GM19372 (cell line): ENCODE measurements around the gene MT4.
"Not testable (repeated sequence)": the region's sequence is repeated elsewhere in the genome, so short reads cannot be mapped to it uniquely, and the experiment has no call there.

Source experiments
- ATAC-seq: cut with Tn5 transposase; IDR thresholded peaks from one replicate; pipeline ENCODE4 v1.9.1; 2021; ENCODE audit warnings: mild to moderate bottlenecking, low read depth, moderate library complexity; ENCODE audit not compliant: unreplicated experiment

MT4 gene

GRCh38 chr16:56558024-56558747 is 6.7 kb upstream of the MT4 start:
- ATAC-seq: no peak

GRCh38 chr16:56559109-56559508 is 5.8 kb upstream of the MT4 start:
- ATAC-seq: no peak

- ATAC-seq: no peak
These were observed 4.4 kb upstream of the MT4 start for GRCh38 chr16:56560447-56560846.

GRCh38 chr16:56561126-56561525 is 3.7 kb upstream of the MT4 start:
- no peak for ATAC-seq

- ATAC-seq: no peak
These were observed 5.1 kb downstream of the MT4 start for GRCh38 chr16:56569971-56570370.

- no peak for ATAC-seq
These were observed 6.7 kb downstream of the MT4 start for GRCh38 chr16:56571525-56571924.

GRCh38 chr16:56574625-56575024 is 9.8 kb downstream of the MT4 start:
- ATAC-seq: no peak

- peak; percentile 61 for ATAC-seq
These were observed 11.9 kb downstream of the MT4 start for GRCh38 chr16:56576585-56577299.

GRCh38 chr16:56577300-56577625 is 12.4 kb downstream of the MT4 start:
- ATAC-seq: no peak

GRCh38 chr16:56580391-56581048 is 15.6 kb downstream of the MT4 start:
- ATAC-seq: no peak

- ATAC-seq: not testable (repeated sequence)
These were observed 18.0 kb downstream of the MT4 start for GRCh38 chr16:56582911-56583310.

GRCh38 chr16:56583351-56584168 is 18.7 kb downstream of the MT4 start:
- no peak for ATAC-seq

- no peak for ATAC-seq
These were observed 19.4 kb downstream of the MT4 start for GRCh38 chr16:56584276-56584675.

- no peak for ATAC-seq
These were observed 23.9 kb downstream of the MT4 start for GRCh38 chr16:56588781-56589140.

- no peak for ATAC-seq
These were observed 24.5 kb downstream of the MT4 start, which contains the start of gene MT3 for GRCh38 chr16:56589141-56590039. TSS of gene MT3 (plus strand) at chr16:56589528. CDS start at chr16:56589591, 63 bp downstream.

GRCh38 chr16:56591377-56592060 is 26.6 kb downstream of the MT4 start:
- no peak for ATAC-seq

- no peak for ATAC-seq
These were observed 28.9 kb downstream of the MT4 start for GRCh38 chr16:56593573-56594291.

- ATAC-seq: no peak
These were observed 29.4 kb downstream of the MT4 start for GRCh38 chr16:56594292-56594619.
